HG03439 (cell line): Measurements from ENCODE around the gene LMAN2.

Source experiments
- ATAC-seq: cut with Tn5 transposase; IDR thresholded peaks from one replicate; pipeline ENCODE4 v1.9.1; 2021; ENCODE audit warnings: mild to moderate bottlenecking, moderate library complexity; ENCODE audit not compliant: unreplicated experiment

The LMAN2 gene

GRCh38 chr5:177328545-177329231 is 22.8 kb downstream of the LMAN2 start:
- no peak for ATAC-seq

GRCh38 chr5:177327539-177328522 is 23.6 kb downstream of the LMAN2 start:
- ATAC-seq = no peak

- ATAC-seq = no peak
Measured at GRCh38 chr5:177325868-177326381, 25.5 kb downstream of the LMAN2 start.

- ATAC-seq = no peak
Measured at GRCh38 chr5:177320879-177321278, 30.6 kb downstream of the LMAN2 start.

- ATAC-seq = no peak
Measured at GRCh38 chr5:177319913-177320588, 31.4 kb downstream of the LMAN2 start.

GRCh38 chr5:177317959-177318377 is 33.5 kb downstream of the LMAN2 start:
- ATAC-seq = no peak

- ATAC-seq = no peak
Measured at GRCh38 chr5:177316005-177316404, 35.5 kb downstream of the LMAN2 start.

- ATAC-seq = no peak
Measured at GRCh38 chr5:177315411-177315810, 36.1 kb downstream of the LMAN2 start.

DNA sequence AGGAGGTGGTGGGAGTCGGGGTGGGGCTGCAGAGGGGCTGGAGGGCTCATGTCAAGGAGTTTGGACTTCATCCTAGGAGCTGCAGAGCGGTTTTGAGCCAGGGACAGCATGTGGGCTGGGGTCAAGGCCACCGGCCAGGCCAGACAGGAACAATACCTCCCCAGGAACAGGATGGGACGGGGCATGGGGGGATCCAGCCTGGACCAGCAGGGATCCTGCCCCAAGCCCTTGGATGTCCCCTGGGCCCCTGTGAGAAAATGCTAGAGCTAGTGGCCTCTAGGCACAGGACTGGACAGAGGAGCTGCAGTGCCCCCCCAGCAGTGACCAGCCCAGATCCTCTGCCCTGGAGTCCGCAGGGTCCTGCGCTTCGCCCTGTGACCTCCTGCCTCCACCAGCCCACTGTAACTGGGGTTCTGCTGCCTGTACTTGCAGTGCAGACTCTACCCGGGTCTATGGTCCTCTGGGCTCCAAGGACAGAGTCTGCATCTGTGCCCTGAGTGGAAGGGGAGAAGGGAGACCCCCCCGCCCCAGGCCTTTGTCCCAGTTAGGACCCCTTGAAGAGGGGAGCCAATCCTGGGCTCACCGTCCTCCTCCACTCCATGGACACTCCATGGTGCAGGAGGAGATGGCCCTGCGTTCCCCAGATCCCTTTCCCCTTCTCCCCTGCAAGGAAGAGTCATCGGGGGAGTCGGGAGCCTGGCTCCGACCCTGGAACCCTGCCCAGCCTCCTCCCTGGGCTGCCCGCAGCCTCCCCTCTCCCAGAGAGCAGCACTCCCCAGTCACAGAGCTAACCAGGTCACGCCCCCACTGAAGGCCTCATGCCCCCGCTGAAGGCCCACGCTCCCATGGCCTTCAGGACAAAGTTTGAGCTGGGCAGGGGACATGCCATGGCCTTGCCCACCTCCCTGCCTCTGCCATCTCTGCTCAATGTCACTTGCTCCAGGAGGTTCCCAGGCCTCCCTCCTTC is 36.8 kb downstream of the LMAN2 start:
- no peak for ATAC-seq

GRCh38 chr5:177313561-177314259 is 37.8 kb downstream of the LMAN2 start:
- ATAC-seq = no peak

- no peak for ATAC-seq
Measured at GRCh38 chr5:177312649-177313181, 38.8 kb downstream of the LMAN2 start.

DNA sequence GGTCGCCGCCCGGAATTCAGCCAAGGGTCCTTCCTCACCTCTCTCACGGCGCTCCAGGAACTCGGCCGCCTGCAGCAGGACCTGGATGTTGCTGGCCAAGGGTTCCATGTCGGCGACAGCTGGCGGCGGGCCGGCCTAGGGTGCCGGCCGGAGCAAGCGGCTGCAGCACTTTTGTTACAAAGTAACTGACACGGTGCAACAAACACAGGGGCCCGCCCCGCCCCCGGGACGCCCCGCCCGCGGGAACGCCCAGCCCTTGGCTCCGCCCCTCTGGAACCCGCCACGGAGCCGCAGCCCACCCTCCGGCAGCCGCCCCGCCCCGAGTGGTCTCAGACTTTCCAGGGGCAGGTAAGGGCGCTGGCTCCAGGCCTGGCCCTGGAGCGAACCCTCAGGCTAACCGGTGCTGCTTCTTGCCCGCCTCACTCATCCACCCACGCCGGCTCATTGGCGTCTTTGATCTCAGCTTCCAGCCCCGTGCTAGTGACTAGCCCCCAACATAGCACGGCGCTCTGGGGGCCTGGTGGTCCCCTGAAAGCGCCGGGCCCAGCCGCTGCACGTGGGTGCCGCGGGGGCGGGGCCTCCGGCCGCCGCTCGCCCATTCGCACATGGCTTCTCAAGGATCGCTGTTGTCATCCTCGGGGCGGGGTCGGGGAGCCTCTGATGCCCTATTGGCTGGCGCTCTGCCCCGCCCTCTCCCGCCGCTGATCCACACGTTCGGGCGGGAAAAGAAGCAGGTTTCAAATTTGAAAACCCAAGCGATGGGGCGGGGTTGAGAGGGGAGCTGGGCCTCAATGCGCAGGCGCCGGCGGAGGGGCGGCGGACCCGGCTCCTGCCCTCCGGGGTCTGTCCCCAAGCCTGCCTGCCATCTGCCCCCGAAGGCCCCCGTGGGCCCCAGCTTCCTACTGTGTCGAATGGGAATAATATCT is 39.5 kb downstream of the LMAN2 start, which contains the start of gene MXD3:
TSS of gene MXD3 (minus strand) at position 176 of the 926 bp plus-strand sequence. CDS start at position 108, 68 bp downstream.
- peak; percentile 68 for ATAC-seq

DNA sequence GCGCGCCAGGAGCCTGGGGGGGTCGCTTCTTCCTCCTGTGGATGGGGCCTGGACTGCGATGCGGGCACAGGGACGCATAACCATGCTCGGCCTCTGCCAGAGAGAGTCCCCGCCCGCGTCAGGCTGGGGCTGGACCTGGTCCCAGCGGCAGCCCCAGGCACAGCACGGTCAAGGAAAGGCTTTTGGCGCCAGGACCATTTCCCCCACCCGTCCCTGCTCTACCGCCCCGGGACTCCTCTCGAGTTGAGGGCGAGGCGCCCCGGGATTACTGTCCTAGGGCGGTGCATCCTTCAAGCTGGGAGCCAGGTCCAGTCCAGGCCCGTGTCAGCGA is 40.1 kb downstream of the LMAN2 start:
- no peak for ATAC-seq

DNA sequence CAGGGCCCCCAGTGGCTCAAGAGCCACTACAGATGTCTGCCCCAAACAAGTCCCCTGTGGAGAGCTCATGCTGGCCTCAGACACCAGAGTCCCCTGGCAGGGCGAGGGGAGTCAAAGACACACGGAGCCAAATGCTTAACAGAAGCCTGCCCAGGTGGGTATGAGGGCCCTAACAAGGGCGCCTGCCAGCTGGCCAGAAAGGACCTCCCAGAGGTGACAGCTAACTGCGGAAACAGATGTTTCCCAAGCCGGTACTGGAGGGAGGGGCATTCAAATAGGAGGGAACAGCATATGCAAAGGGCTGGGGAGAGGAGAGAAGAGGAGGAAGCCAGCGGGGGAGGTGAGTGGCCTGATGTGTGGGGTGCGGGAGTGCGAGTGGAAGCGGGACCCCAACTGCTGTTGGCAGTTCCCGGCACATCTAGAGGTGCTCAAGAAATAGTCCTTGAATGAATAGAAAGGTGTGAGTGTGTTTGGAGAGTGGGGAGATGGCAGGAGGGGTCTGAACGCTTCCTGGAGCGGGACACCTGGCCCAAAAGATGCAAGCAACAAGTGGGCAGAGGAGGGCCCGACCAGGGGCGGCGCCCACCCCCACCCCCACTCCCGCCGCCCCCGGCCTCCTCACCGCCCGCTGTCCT is 40.6 kb downstream of the LMAN2 start:
- ATAC-seq = no peak

GRCh38 chr5:177310332-177310731 is 41.1 kb downstream of the LMAN2 start:
- ATAC-seq = no peak

DNA sequence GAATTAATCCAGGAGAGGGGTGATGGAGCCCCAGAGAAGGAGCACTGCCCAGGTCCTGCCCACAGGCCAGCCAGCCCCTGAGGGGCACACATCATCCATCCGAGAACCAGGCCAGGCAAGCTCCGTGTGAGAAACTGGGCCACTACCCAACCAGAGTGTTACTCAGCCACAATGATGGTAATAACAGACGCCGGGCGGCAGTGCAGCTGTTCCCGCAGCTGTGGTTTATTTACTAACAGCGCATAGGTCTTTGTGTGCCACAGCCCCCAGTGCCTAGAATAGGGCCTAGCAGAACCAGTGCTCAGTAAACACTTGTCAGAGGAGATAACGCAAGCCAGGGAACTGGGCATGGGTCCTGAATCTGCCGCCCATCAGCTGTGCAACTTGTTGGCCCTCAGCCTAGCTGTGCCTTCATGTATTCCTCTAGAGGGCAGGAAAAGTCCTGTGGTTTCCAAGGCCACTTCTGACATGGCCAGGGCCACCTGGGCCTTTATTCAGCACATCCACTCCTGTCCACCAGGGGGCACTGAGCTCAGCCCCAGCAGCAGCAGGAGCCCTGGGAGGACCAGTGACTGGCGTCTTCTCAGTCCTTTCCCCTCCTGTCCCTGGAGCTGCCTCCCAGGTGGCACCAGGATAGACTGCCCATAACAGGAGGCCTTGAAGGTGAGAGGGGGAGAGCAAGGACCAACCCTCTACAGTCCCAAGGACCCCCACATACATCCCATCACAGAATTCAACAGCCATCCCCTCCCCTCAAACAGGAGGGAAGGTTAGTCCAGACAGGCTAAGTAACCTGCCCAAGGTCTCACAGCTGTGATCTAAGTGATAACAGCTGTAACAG is 41.9 kb downstream of the LMAN2 start:
- no peak for ATAC-seq

DNA sequence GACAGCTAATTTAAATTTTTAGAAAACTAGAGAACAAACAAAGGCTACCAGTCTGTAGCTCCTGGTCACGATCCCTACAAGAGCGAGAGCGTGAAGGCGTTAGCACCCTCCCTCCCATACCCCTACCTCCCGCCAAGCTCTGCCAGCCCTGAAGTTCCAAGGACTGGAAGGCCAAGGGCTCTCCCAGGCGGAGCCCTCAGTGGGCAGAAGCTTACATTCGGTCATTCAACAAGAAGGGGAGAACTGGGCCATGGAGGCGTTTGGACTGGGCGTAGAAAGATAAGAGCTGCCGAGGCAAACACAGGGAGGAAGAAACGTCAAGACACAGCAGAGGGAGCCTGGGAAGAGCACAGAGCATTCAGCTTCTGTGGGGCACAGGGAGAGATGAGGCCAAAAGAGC is 42.7 kb downstream of the LMAN2 start:
- no peak for ATAC-seq
